Kidney (tissue), 14 donors: ENCODE results near the gene DPP3. TPM values are rescaled to one million over a fixed set of nuclear protein-coding genes. Genes with fewer than 3 reads are reported as not detected.

Source experiments
- DNase-seq, 5 donors: peaks; one replicate each; pipeline ENCODE4 v3.0.0-alpha.2; 2013 to 2020
- FAIRE-seq: peaks from 2 replicates; lab custom pipeline; 2012; peaks lifted over from hg19 to GRCh38; lab: Jason Lieb, UNC
- H3K27ac ChIP-seq, 2 donors: one replicate each; pipeline ENCODE4 v1.7.0; 2013; ENCODE audit warnings: low read depth in 2 of 2, low read length in 2 of 2, inconsistent platforms in 1 of 2
- H3K27me3 ChIP-seq: one replicate; pipeline ENCODE4 v1.7.1; 2013; ENCODE audit warnings: low read length, inconsistent platforms; ENCODE audit not compliant: control insufficient read depth, insufficient read depth
- H3K36me3 ChIP-seq, 3 donors: one replicate each; pipeline versions ENCODE4 v1.7.0 to v1.7.1; 2013; ENCODE audit warnings: low read length in 3 of 3, control low read depth in 1 of 3, inconsistent platforms in 1 of 3; ENCODE audit not compliant: insufficient read depth in 3 of 3, control insufficient read depth in 2 of 3
- H3K4me1 ChIP-seq, 3 donors: one replicate each; pipeline versions ENCODE4 v1.7.0 to v1.7.1; 2013; ENCODE audit warnings: low read length in 3 of 3, inconsistent platforms in 1 of 3, low read depth in 1 of 3; ENCODE audit not compliant: control insufficient read depth in 2 of 3, insufficient read depth in 2 of 3
- H3K4me3 ChIP-seq, 3 donors: one replicate each; pipeline versions ENCODE4 v1.7.0 to v1.8.1; 2013; ENCODE audit warnings: low read length in 3 of 3, control low read depth in 1 of 3, inconsistent platforms in 1 of 3
- H3K9ac ChIP-seq, 3 donors: one replicate each; pipeline versions ENCODE4 v1.7.0 to v1.7.1; 2013; ENCODE audit warnings: low read length in 3 of 3, control low read depth in 1 of 3, inconsistent platforms in 1 of 3
- H3K9me3 ChIP-seq, 3 donors: one replicate each; pipeline versions ENCODE4 v1.7.0 to v1.7.1; 2013; ENCODE audit warnings: low read length in 3 of 3, control low read depth in 1 of 3, inconsistent platforms in 1 of 3; ENCODE audit not compliant: control insufficient read depth in 2 of 3, insufficient read depth in 1 of 3
- intact Hi-C: fragments of 100-400 bp; cut with DNase I; formaldehyde crosslinking; loops from one replicate; pipeline ENCODE4 v1.11.1; 2022
- polyA plus RNA-seq: library from polyadenylated mRNA; stranded (reverse); fragments of 350-450 nt; fragmentation: Illumina TruSeq; extraction: RNeasy Lipid Tissue Mini Kit (QIAGEN cat#74804); gene quantifications from one replicate; pipeline ENCODE4 v1.2.3, GENCODE V29; 2014; ENCODE audit warnings: low read depth, low replicate concordance; ENCODE audit not compliant: insufficient read depth
- total RNA-seq: library from RNA; stranded (reverse); fragmentation: NEBNext Ultra II Directional; extraction: Animal tissue kit (Norgen Biotek cat#: 25700); gene quantifications from one replicate; pipeline ENCODE4 v1.2.1, GENCODE V29; 2021
- TF ChIP-seq, protein P1 (sequence below): IDR thresholded peaks from 3 replicates; pipeline ENCODE4 v1.5.1; 2012; ENCODE audit warnings: mild to moderate bottlenecking, moderate library complexity, borderline replicate concordance; ENCODE audit not compliant: insufficient read depth; ENCODE audit errors: extremely low read depth
- donor health status: control.
- donor health status: control.
- donor health status: control.
- donor health status: control.
- donor health status: control.
- donor health status: DM: yes; HTN: yes; CAD: no.
- donor health status: Normal renal cell carcinoma (clear cell type).

The DPP3 gene
- total and polyA plus RNA-seq, 2 donors from 2014 or later, result 32.9 to 41.7 TPM

DNA sequence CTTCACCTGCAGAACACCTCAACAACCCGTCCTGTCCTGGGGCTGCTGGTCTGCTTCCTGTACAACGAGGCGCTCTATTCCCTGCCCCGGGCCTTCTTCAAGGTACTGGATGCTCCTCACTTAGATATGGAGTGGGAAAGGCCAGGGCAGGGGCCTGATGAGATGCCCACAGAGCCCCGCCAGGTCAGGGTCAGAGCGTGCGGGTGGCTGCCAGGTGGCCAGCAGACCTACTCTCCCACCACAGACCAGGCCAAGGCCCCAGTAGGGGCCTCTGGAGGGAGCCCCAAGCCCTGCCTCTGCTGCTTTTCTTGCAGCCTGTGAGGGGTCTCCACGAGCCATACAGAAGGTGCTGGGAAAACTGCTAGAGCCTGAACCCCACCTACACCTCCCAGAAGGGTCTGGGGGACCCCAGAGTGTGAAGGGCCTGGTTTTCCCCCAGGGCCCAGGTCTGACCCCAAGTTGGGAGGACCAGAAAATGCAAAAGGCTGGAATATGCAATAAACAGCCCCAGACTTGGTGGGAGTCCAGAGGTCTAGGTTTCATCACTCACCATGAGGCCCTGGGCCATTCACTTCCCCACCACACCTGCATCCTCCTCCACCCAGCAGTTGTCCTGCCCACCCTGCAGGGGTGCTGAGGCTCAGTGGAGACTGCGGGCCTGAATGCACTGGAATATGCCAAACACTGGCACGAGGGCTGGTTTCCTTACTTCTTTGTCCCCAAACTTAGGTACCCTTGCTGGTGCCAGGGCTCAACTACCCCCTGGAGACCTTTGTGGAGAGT, 50.9 kb downstream of the DPP3 start:
- H3K27ac ChIP-seq, result no peak overlapping the region
- peaks cover 0 to 6% (median 3%) of the 10 kb centered on the region in 3 donors for H3K4me1 ChIP-seq
- no peak overlapping the region for H3K4me3 ChIP-seq
- H3K9me3 ChIP-seq, result no peaks in the 10 kb centered on the region
- no peak overlapping the region for H3K9ac ChIP-seq
- TF ChIP-seq, protein P1, sequence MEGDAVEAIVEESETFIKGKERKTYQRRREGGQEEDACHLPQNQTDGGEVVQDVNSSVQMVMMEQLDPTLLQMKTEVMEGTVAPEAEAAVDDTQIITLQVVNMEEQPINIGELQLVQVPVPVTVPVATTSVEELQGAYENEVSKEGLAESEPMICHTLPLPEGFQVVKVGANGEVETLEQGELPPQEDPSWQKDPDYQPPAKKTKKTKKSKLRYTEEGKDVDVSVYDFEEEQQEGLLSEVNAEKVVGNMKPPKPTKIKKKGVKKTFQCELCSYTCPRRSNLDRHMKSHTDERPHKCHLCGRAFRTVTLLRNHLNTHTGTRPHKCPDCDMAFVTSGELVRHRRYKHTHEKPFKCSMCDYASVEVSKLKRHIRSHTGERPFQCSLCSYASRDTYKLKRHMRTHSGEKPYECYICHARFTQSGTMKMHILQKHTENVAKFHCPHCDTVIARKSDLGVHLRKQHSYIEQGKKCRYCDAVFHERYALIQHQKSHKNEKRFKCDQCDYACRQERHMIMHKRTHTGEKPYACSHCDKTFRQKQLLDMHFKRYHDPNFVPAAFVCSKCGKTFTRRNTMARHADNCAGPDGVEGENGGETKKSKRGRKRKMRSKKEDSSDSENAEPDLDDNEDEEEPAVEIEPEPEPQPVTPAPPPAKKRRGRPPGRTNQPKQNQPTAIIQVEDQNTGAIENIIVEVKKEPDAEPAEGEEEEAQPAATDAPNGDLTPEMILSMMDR, result no peak
- peaks cover 2 to 5% (median 4%) of the 10 kb centered on the region in 3 donors for H3K36me3 ChIP-seq
- intact Hi-C loops, result no loop called here
- FAIRE-seq, result no peak
- no peak for DNase-seq
- no peaks in the 10 kb centered on the region for H3K27me3 ChIP-seq

DNA sequence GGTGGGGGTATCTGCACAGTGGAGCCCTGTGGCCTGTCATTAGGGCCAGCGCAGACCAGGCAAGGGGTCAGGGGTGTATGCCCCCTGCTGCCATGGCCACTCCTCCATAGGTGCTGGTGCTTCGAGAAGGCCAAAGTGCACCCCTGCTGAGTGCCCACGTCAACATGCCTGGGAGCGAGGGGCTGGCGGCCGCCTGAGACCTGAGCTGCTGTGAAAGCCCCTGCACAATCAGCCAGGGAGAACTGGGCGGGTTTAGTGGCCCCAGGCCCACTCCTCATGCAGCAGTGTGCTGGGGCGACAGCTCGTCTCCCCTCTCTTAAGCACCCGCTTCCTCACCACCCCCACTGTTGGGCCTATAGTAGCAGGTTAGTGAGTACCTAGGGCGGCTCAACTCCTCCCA, 51.6 kb downstream of the DPP3 start:
- FAIRE-seq (no peak), DNase-seq (no peak)
- Histone ChIP-seq H3K9ac (no peak overlapping the region), H3K27me3 (no peaks in the 10 kb centered on the region), H3K4me1 (peaks cover 0 to 6% (median 3%) of the 10 kb centered on the region in 3 donors), H3K36me3 (peaks cover 2 to 5% (median 3%) of the 10 kb centered on the region in 3 donors), H3K9me3 (no peaks in the 10 kb centered on the region), H3K27ac (no peak overlapping the region), H3K4me3 (no peak overlapping the region)
- TF ChIP-seq, protein P1, result no peak
- intact Hi-C loops, result no loop called here

DNA sequence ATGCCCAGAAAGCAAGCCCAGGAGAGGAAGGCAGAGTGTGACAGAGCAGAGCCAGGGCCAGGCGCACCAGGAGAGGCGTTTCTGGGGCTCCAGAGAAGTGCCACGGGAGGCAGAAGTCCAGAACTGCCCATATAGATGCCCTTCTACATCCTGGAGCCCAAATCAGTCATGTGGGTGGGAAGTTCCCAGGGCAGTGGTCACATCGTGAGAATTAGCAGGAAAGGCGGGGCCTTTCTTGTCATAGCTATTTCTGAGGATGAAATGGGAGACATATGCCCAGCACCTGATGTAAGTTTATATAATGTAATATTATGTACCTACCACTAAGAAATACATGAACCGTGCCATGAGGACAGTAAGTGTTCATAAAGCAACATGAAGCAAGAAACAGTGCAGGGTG, 52.5 kb downstream of the DPP3 start:
- Histone ChIP-seq H3K27ac (no peak overlapping the region), H3K9me3 (no peaks in the 10 kb centered on the region), H3K9ac (no peak overlapping the region), H3K4me1 (peaks cover 0 to 6% (median 3%) of the 10 kb centered on the region in 3 donors), H3K36me3 (peaks cover 2 to 5% (median 2%) of the 10 kb centered on the region in 3 donors), H3K27me3 (no peaks in the 10 kb centered on the region), H3K4me3 (no peak overlapping the region)
- FAIRE-seq (no peak), DNase-seq (no peak)
- TF ChIP-seq, protein P1, result no peak
- intact Hi-C loops, result no loop called here
